IMR-90 (cell line): Measurements from ENCODE around the gene RPS15. TPM values are rescaled to one million over a fixed set of nuclear protein-coding genes. Genes with fewer than 3 reads are reported as not detected.

Source experiments
- ATAC-seq: fragments of 200-7000 bp; cut with Tn5 transposase; 2 replicates; pipeline ENCODE4 v1.9.1; 2020; ENCODE audit warnings: low read depth, mild to moderate bottlenecking, moderate library complexity
- BruUV-seq: library from RNA; stranded (reverse); fragments of 400-500 nt; replicated peaks from 2 replicates; lab custom pipeline; 2021; lab: Mats Ljungman, UMichigan
- CTCF ChIA-PET: fragments of 300-600 bp; formaldehyde crosslinking; extraction: SDS; loops from one replicate; lab custom pipeline; 2021; ENCODE audit warnings: antibody characterized with exemption; lab: Yijun Ruan, JAX
- POLR2A ChIA-PET: fragments of 300-600 bp; sonication (Branson Sonifier 250); formaldehyde crosslinking; loops from one replicate; lab custom pipeline; 2022; ENCODE audit warnings: antibody characterized with exemption; ENCODE audit not compliant: unreplicated experiment; lab: Charles Lee
- DNase-seq: peaks from one replicate; pipeline ENCODE4 v3.0.0; 2013
- H2AFZ ChIP-seq: replicated peaks from 2 replicates; pipeline ENCODE3; 2013; ENCODE audit warnings: low read length, mild to moderate bottlenecking; ENCODE audit not compliant: poor library complexity
- H2AK5ac ChIP-seq: 2 replicates; pipeline ENCODE4 v1.6.1; 2013; ENCODE audit warnings: low read depth, low read length, inconsistent platforms
- H2AK9ac ChIP-seq: replicated peaks from 2 replicates; pipeline ENCODE3; 2013; ENCODE audit warnings: mild to moderate bottlenecking, low read depth, low read length, moderate library complexity; ENCODE audit not compliant: poor library complexity
- H2BK120ac ChIP-seq: 2 replicates; pipeline ENCODE4 v1.6.1; 2013; ENCODE audit warnings: low read depth, low read length, inconsistent platforms
- H2BK15ac ChIP-seq: 3 replicates; pipeline ENCODE4 v1.6.1; 2013; ENCODE audit warnings: low read depth, low read length, inconsistent platforms
- H2BK20ac ChIP-seq: 2 replicates; pipeline ENCODE4 v1.6.1; 2013; ENCODE audit warnings: low read depth, mild to moderate bottlenecking, inconsistent platforms, low read length, moderate library complexity
- H2BK5ac ChIP-seq: 2 replicates; pipeline ENCODE4 v1.6.1; 2013; ENCODE audit warnings: mild to moderate bottlenecking, low read depth, low read length, inconsistent platforms; ENCODE audit not compliant: poor library complexity, severe bottlenecking
- H3K14ac ChIP-seq: replicated peaks from 2 replicates; pipeline ENCODE4 v1.6.1; 2013; ENCODE audit warnings: low read depth, low read length, inconsistent platforms
- H3K18ac ChIP-seq: 2 replicates; pipeline ENCODE4 v1.6.1; 2013; ENCODE audit warnings: low read depth, low read length, control low read depth
- H3K23ac ChIP-seq: 2 replicates; pipeline ENCODE4 v1.6.1; 2013; ENCODE audit warnings: low read depth, low read length, inconsistent platforms
- H3K27ac ChIP-seq: 2 replicates; pipeline ENCODE4 v1.5.1; 2013; ENCODE audit warnings: mild to moderate bottlenecking, control low read depth, low read length; ENCODE audit not compliant: insufficient read depth
- H3K27me3 ChIP-seq: 2 replicates; pipeline ENCODE4 v1.6.1; 2013; ENCODE audit warnings: low read length; ENCODE audit not compliant: control insufficient read depth, insufficient read depth
- H3K36me3 ChIP-seq: 2 replicates; pipeline ENCODE4 v1.6.1; 2013; ENCODE audit warnings: low read length, mixed read lengths; ENCODE audit not compliant: control insufficient read depth, insufficient read depth
- H3K4ac ChIP-seq: 2 replicates; pipeline ENCODE4 v1.6.1; 2013; ENCODE audit warnings: low read depth, low read length, inconsistent platforms
- H3K4me1 ChIP-seq: 2 replicates; pipeline ENCODE4 v1.6.1; 2013; ENCODE audit warnings: low read length, mixed read lengths; ENCODE audit not compliant: control insufficient read depth, insufficient read depth
- H3K4me2 ChIP-seq: 2 replicates; pipeline ENCODE4 v1.6.1; 2013; ENCODE audit warnings: low read depth, mild to moderate bottlenecking, control low read depth, low read length, moderate library complexity
- H3K4me3 ChIP-seq: 2 replicates; pipeline ENCODE4 v1.5.1; 2013; ENCODE audit warnings: low read depth, mild to moderate bottlenecking, control low read depth, low read length, moderate library complexity; ENCODE audit not compliant: insufficient read depth
- H3K56ac ChIP-seq: 2 replicates; pipeline ENCODE4 v1.6.1; 2013; ENCODE audit warnings: low read length, inconsistent platforms; ENCODE audit not compliant: insufficient read depth; ENCODE audit errors: extremely low read depth
- H3K79me1 ChIP-seq, 2 experiments: 2 replicates each; pipeline ENCODE4 v1.6.1; 2013; ENCODE audit warnings: low read length in 2 of 2, inconsistent platforms in 1 of 2, low read depth in 1 of 2
- H3K9ac ChIP-seq: 2 replicates; pipeline ENCODE4 v1.6.1; 2013; ENCODE audit warnings: low read depth, low read length, control low read depth
- H3K9me1 ChIP-seq: 2 replicates; pipeline ENCODE4 v1.6.1; 2013; ENCODE audit warnings: low read length, inconsistent platforms; ENCODE audit not compliant: insufficient read depth
- H3K9me3 ChIP-seq: 2 replicates; pipeline ENCODE4 v1.6.1; 2013; ENCODE audit warnings: low read length; ENCODE audit not compliant: control insufficient read depth, insufficient read depth
- H4K20me1 ChIP-seq: 2 replicates; pipeline ENCODE4 v1.6.1; 2013; ENCODE audit warnings: low read length, inconsistent platforms; ENCODE audit not compliant: insufficient read depth
- H4K5ac ChIP-seq: 2 replicates; pipeline ENCODE4 v1.6.1; 2013; ENCODE audit warnings: mild to moderate bottlenecking, low read depth, low read length, control low read depth
- H4K8ac ChIP-seq, 2 experiments: 2 replicates each; pipeline ENCODE4 v1.6.1; 2013; ENCODE audit warnings: low read depth in 2 of 2, low read length in 2 of 2, control low read depth in 1 of 2, inconsistent platforms in 1 of 2
- H4K91ac ChIP-seq: 2 replicates; pipeline ENCODE4 v1.6.1; 2013; ENCODE audit warnings: low read depth, low read length, inconsistent platforms; ENCODE audit not compliant: insufficient read depth
- BHLHE40 ChIP-seq: fragments of 150-350 bp; IDR thresholded peaks from 2 replicates; pipeline ENCODE4 v1.6.1; 2016; ENCODE audit warnings: mild to moderate bottlenecking, low read depth, low read length
- CHD1 ChIP-seq: IDR thresholded peaks from 2 replicates; pipeline ENCODE4 v1.6.1; 2012; ENCODE audit warnings: low read depth, low read length, improper control_type of control experiment
- CTCF ChIP-seq: conservative IDR thresholded peaks from 2 replicates; pipeline ENCODE4 v1.5.1; 2012; ENCODE audit warnings: mild to moderate bottlenecking, low read depth, low read length, improper control_type of control experiment
- ELK1 ChIP-seq: fragments of 150-350 bp; IDR thresholded peaks from 2 replicates; pipeline ENCODE4 v1.6.1; 2016; ENCODE audit warnings: low read depth, mild to moderate bottlenecking, low read length, moderate library complexity, borderline replicate concordance
- MAFK ChIP-seq: IDR thresholded peaks from 2 replicates; pipeline ENCODE4 v1.6.1; 2012; ENCODE audit warnings: low read depth, low read length, improper control_type of control experiment
- MAZ ChIP-seq: IDR thresholded peaks from 2 replicates; pipeline ENCODE4 v1.6.1; 2012; ENCODE audit warnings: low read depth, mild to moderate bottlenecking, low read length, improper control_type of control experiment, moderate library complexity, borderline replicate concordance
- POLR2A ChIP-seq: IDR thresholded peaks from 2 replicates; pipeline ENCODE4 v1.6.1; 2012; ENCODE audit warnings: mild to moderate bottlenecking, low read depth, low read length
- RCOR1 ChIP-seq: IDR thresholded peaks from 2 replicates; pipeline ENCODE4 v1.6.1; 2012; ENCODE audit warnings: mild to moderate bottlenecking, low read length, improper control_type of control experiment; ENCODE audit not compliant: insufficient replicate concordance
- RFX5 ChIP-seq: IDR thresholded peaks from 2 replicates; pipeline ENCODE4 v1.8.0; 2012; ENCODE audit warnings: low read depth, mild to moderate bottlenecking, low read length, moderate library complexity
- SMC3 ChIP-seq: fragments of 150-350 bp; IDR thresholded peaks from 2 replicates; pipeline ENCODE4 v1.6.1; 2016; ENCODE audit warnings: low read depth, mild to moderate bottlenecking, antibody characterized with exemption, low read length, moderate library complexity
- USF2 ChIP-seq: fragments of 150-350 bp; IDR thresholded peaks from 2 replicates; pipeline ENCODE4 v1.6.1; 2017; ENCODE audit warnings: mild to moderate bottlenecking, antibody characterized with exemption, low read length, low read depth
- WGBS, 2 experiments: methylation state at CpG; one replicate each; pipeline versions ENCODE4 v1.1.5 to v1.1.7; 2013; ENCODE audit warnings: missing lambda C conversion rate in 2 of 2; ENCODE audit not compliant: insufficient read length in 1 of 2; ENCODE audit errors: extremely low coverage in 2 of 2; 5-methylcytosine and 5-hydroxymethylcytosine counted together
- dilution Hi-C: fragments of 300-500 bp; cut with HindIII; formaldehyde crosslinking; loops from one replicate; pipeline ENCODE4 v1.14.3; 2018; ENCODE audit warnings: low sequenced_read_pairs; ENCODE audit not compliant: unreplicated experiment
- in situ Hi-C: fragments of 300-500 bp; cut with MboI; formaldehyde crosslinking; loops from 3 replicates; pipeline ENCODE4 v1.14.3; 2019; ENCODE audit warnings: low sequenced_read_pairs, inconsistent platforms, mixed read lengths
- intact Hi-C: fragments of 100-400 bp; cut with micrococcal nuclease; formaldehyde crosslinking; loops from 2 replicates; pipeline ENCODE4 v1.10.0; 2022
- polyA plus RNA-seq, 3 experiments: library from polyadenylated mRNA; depleted of rRNA; stranded (reverse); fragments of >200 nt; gene quantifications; 2 replicates each; pipeline ENCODE4 v1.2.3, GENCODE V29; 2012; ENCODE audit warnings: low replicate concordance in 1 of 3
- total RNA-seq: library from RNA; depleted of rRNA; stranded (reverse); fragments of >200 nt; gene quantifications from 2 replicates; pipeline ENCODE4 v1.2.3, GENCODE V29; 2012

Gene RPS15
- total and polyA plus RNA-seq, 2 of the 4 experiments (the other 2 are of a cell fraction): 1,179 to 1,855 TPM

- Histone ChIP-seq H3K4me1 (no peaks in the 10 kb centered on the region), H2BK5ac (no peak overlapping the region), H3K56ac (no peak overlapping the region), H2BK20ac (no peak overlapping the region), H3K9me3 (no peaks in the 10 kb centered on the region), H3K23ac (no peak overlapping the region), H3K9ac (no peak overlapping the region), H3K18ac (no peak overlapping the region), H3K4me3 (no peak overlapping the region), H3K27ac (no peak overlapping the region), H4K5ac (no peak overlapping the region), H3K79me1 (peaks cover 30 to 78% of the 10 kb centered on the region in 2 experiments), H3K14ac (no peak overlapping the region), H4K20me1 (peaks cover 55% of the 10 kb centered on the region), H3K4ac (no peak overlapping the region), H2AK9ac (no peak overlapping the region), H2AK5ac (no peak overlapping the region), H3K4me2 (no peak overlapping the region), H3K36me3 (peaks cover 72% of the 10 kb centered on the region), H3K9me1 (0 out of 2 replicates have a peak, but pooled peaks cover 3% of the 10 kb centered on the region), H4K8ac (no peak overlapping the region), H3K27me3 (no peaks in the 10 kb centered on the region), H2BK120ac (no peak overlapping the region), H2AFZ (no peak overlapping the region), H2BK15ac (no peak overlapping the region), H4K91ac (no peak overlapping the region)
- no peak for DNase-seq
- in situ Hi-C loops: no loop called here
- ChIA-PET CTCF (no interaction called here), POLR2A (no interaction called here)
- dilution Hi-C loops: no loop called here
- intact Hi-C loops: no loop called here
- BruUV-seq: no TSS peak
- ATAC-seq: no peak
- TF ChIP-seq CHD1 (no peak), MAFK (no peak), RCOR1 (no peak), POLR2A (no peak), RFX5 (no peak), MAZ (no peak), ELK1 (no peak), BHLHE40 (no peak), USF2 (no peak), SMC3 (no peak), CTCF (no peak)
- WGBS, 2 experiments: 100% methylated on average over 3 of the region's 9 CpGs; no CpG with 5 or more reads in 1 of the 2 experiments
Observed at GRCh38 chr19:1426736-1427135, 11.5 kb upstream of the RPS15 start.
